Right cardiac atrium (tissue), 5 donors: ENCODE measurements around the gene ARHGAP10. TPM values are rescaled to one million over a fixed set of nuclear protein-coding genes. Genes with fewer than 3 reads are reported as not detected.
"Not testable (repeated sequence)": the region's sequence is repeated elsewhere in the genome, so short reads cannot be mapped to it uniquely, and the experiment has no call there.

Experiments
- ATAC-seq, 2 donors: fragments of 200-7000 bp; cut with Tn5 transposase; one replicate each; pipeline versions ENCODE4 v1.8.0 to v1.9.1; 2020; ENCODE audit warnings: moderate library complexity in 2 of 2, mild to moderate bottlenecking in 1 of 2
- DNase-seq, 3 donors: peaks; one replicate each; pipeline ENCODE4 v3.0.0-alpha.2; 2020
- H3K27ac ChIP-seq: one replicate; pipeline ENCODE4 v1.5.1; 2013; ENCODE audit warnings: mild to moderate bottlenecking, low read length, control low read depth, moderate library complexity
- H3K27me3 ChIP-seq: one replicate; pipeline ENCODE4 v1.6.1; 2013; ENCODE audit not compliant: control insufficient read depth, insufficient read depth
- H3K4me1 ChIP-seq: one replicate; pipeline ENCODE4 v1.6.1; 2013; ENCODE audit warnings: low read length; ENCODE audit not compliant: control insufficient read depth, insufficient read depth
- H3K4me3 ChIP-seq: one replicate; pipeline ENCODE4 v1.5.1; 2013; ENCODE audit warnings: low read length, control low read depth
- H3K9me3 ChIP-seq: one replicate; pipeline ENCODE4 v1.6.1; 2013; ENCODE audit warnings: low read length; ENCODE audit not compliant: control insufficient read depth
- WGBS: extraction: QIAGEN DNeasy Blood & Tissue Kit; methylation state at CpG from one replicate; pipeline ENCODE4 v1.1.7; 2013; 5-methylcytosine and 5-hydroxymethylcytosine counted together
- intact Hi-C, 4 donors: fragments of 100-400 bp; cut with DNase I; formaldehyde crosslinking; loops; one replicate each; pipeline versions ENCODE4 v1.11.0 to v1.14.0; 2022 to 2023
- polyA plus RNA-seq: library from polyadenylated mRNA; stranded (reverse); fragments of 200-250 nt; gene quantifications from one replicate; pipeline ENCODE4 v1.2.3, GENCODE V29; 2013
- total RNA-seq, 4 donors: library from RNA; stranded (reverse); fragmentation: NEBNext Ultra II Directional; extraction: Animal tissue kit (Norgen Biotek cat#: 25700); gene quantifications; one replicate each; pipeline ENCODE4 v1.2.1, GENCODE V29; 2021
- donor health status: healthy with polysubstance abuse.
- donor health status: DM: no; HTN: yes; CAD: no.
- donor health status: DM: no; HTN: no; CAD: no.
- donor health status: DM: no; HTN: yes; CAD: no; lungs with severe emphysema.
- donor health status: DM: yes; HTN: yes; CAD: no.

Gene ARHGAP10
- total and polyA plus RNA-seq, 5 donors = 36.7 to 54.1 (median 47.3) TPM

DNA sequence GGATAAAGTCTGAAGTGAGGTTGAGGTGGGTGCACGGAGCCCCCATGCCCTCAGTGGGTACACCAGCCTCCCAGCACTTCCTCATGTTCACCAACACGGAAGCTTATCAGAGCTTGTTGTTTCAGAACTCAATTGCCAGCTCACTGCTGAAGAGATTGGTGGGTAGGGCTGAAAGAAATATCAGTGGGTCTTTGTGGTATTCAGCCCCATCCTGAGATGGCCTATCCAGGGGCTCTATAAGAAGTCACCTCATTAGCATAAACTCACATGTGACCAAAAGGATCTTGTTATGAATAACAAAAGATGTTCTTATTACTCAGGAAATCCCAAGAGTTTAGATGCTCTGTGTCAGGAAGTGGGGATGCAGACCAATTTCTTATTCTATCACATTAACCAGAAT is 177.3 kb downstream of the ARHGAP10 start:
- Histone ChIP-seq H3K4me3 (no peak overlapping the region), H3K9me3 (no peaks in the 10 kb centered on the region), H3K27ac (no peak overlapping the region), H3K27me3 (no peaks in the 10 kb centered on the region), H3K4me1 (no peaks in the 10 kb centered on the region)
- intact Hi-C loops = no loop called here
- DNase-seq (no peak), ATAC-seq (no peak)
- 45% methylated on average over 2 of the region's 2 CpGs for WGBS

GRCh38 chr4:147910315-147910714 is 178.4 kb downstream of the ARHGAP10 start:
- DNase-seq (no peak), ATAC-seq (no peak)
- H3K27ac ChIP-seq = no peak overlapping the region
- no peaks in the 10 kb centered on the region for H3K27me3 ChIP-seq
- no peak overlapping the region for H3K4me3 ChIP-seq
- 65% methylated on average over 3 of the region's 3 CpGs for WGBS
- no peaks in the 10 kb centered on the region for H3K4me1 ChIP-seq
- no peaks in the 10 kb centered on the region for H3K9me3 ChIP-seq
- intact Hi-C loops = no loop called here

DNA sequence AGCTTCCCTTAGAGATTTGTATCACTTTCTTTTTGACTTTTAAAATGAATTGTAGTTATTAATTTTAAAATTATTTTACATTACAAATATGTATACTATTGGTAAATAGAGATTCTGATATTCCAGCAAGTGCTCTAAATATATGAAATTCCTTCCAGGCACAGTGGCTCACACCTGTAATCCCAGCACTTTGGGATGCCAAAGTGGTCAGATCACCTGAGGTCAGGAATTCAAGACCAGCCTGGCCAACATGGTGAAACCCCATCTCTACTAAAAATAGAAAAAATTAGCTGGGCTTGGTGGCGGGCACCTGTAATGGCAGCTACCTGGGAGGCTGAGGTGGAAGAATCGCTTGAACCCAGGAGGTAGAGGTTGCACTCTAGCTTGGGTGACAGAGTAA is 180.2 kb downstream of the ARHGAP10 start:
- H3K27me3 ChIP-seq, DNase-seq, intact Hi-C loops, H3K27ac ChIP-seq, H3K9me3 ChIP-seq, H3K4me3 ChIP-seq, H3K4me1 ChIP-seq, ATAC-seq: not testable (repeated sequence)
- 98% methylated on average over 2 of the region's 2 CpGs for WGBS

GRCh38 chr4:147913137-147913536 is 181.2 kb downstream of the ARHGAP10 start:
- Histone ChIP-seq H3K4me1 (no peaks in the 10 kb centered on the region), H3K27ac (no peak overlapping the region), H3K27me3 (no peaks in the 10 kb centered on the region), H3K4me3 (no peak overlapping the region), H3K9me3 (no peaks in the 10 kb centered on the region)
- 92% methylated on average over 2 of the region's 2 CpGs for WGBS
- intact Hi-C loops = no loop called here
- DNase-seq (no peak), ATAC-seq (no peak)

DNA sequence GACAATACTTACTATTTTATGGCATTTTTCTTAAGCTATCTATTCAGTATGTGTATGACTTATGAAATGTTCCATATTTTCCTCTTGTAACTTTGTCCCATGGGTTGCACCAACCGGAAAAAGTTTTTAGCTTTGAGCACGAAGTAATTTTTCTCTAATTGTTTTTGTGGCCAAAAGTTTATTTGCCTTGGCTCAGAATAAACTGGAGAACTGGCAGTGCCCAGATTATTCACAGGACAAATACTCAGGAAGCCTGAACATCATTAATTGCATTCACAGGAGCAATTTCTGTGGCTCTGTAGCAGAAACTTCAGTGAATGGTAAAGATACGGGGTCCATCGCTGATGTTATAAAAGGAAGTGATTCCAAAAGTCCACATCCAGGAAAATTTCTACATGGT is 184.5 kb downstream of the ARHGAP10 start:
- WGBS = 59% methylated on average over 4 of the region's 4 CpGs
- DNase-seq (no peak), ATAC-seq (no peak)
- Histone ChIP-seq H3K9me3 (no peaks in the 10 kb centered on the region), H3K27ac (no peak overlapping the region), H3K4me3 (no peak overlapping the region), H3K27me3 (no peaks in the 10 kb centered on the region), H3K4me1 (no peaks in the 10 kb centered on the region)
- intact Hi-C loops = no loop called here

DNA sequence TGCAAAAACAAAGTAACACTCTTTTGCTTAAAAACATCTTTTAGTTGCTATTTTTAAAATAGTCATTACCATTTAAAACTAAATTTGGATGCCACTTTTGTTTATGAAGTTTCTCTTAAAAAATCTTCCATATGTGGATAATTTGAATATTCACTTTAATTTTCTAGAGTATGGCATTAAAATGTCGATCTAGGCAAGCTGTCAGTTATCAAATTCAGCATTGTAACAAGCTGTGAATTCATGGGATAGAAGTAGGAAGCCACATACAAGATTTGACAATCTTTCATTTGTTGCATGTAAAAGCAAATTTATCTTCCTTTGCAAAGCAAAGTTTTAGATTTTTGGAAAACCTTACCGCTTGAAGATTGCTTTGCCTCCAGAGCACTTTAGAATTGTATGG is 191.5 kb downstream of the ARHGAP10 start:
- H3K4me1 ChIP-seq = peaks cover 4% of the 10 kb centered on the region
- WGBS = 92% methylated on average over 2 of the region's 2 CpGs
- H3K4me3 ChIP-seq = no peak overlapping the region

DNA sequence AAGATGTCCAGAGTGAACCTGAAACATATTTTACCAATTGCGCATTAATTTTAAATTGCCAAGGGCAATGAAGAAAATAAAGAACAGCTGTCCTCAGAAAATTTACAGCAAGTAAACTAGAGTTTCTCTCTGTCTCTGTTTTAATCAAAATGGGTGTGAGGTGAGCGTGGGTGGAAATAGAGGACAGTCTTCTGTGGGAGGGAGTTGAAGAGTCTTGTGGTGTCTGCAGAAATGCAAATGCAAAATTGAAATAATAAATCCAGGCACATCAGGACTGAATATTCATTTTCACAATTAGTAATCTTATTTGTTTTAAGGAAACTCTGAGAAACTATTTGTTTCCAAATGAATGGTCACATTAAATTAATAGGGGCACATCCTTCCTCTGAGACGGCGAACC is 192.0 kb downstream of the ARHGAP10 start:
- peaks cover 4% of the 10 kb centered on the region for H3K4me1 ChIP-seq
- intact Hi-C loops = no loop called here
- ATAC-seq = no peak

More for the DNA sequence above, 191.5 kb downstream of the ARHGAP10 start:
- H3K27me3 ChIP-seq = no peaks in the 10 kb centered on the region
- DNase-seq (no peak), ATAC-seq (no peak)
- H3K27ac ChIP-seq = no peak overlapping the region
- no peaks in the 10 kb centered on the region for H3K9me3 ChIP-seq
- intact Hi-C loops = no loop called here

GRCh38 chr4:147924604-147925412 is 192.9 kb downstream of the ARHGAP10 start:
- no peak overlapping the region for H3K27ac ChIP-seq
- H3K4me1 ChIP-seq = peaks cover 4% of the 10 kb centered on the region
- H3K27me3 ChIP-seq = no peaks in the 10 kb centered on the region
- DNase-seq = peak in 1 of 3 donors; percentile 49
- WGBS = 42% methylated on average over 3 of the region's 3 CpGs
- H3K9me3 ChIP-seq = no peaks in the 10 kb centered on the region
- ATAC-seq = no peak
- intact Hi-C loops = no loop called here
- no peak overlapping the region for H3K4me3 ChIP-seq

More for the DNA sequence above, 192.0 kb downstream of the ARHGAP10 start:
- Histone ChIP-seq H3K27ac (no peak overlapping the region), H3K9me3 (no peaks in the 10 kb centered on the region), H3K4me3 (no peak overlapping the region), H3K27me3 (no peaks in the 10 kb centered on the region)
- DNase-seq = no peak
- WGBS = 98% methylated on average over 4 of the region's 4 CpGs

DNA sequence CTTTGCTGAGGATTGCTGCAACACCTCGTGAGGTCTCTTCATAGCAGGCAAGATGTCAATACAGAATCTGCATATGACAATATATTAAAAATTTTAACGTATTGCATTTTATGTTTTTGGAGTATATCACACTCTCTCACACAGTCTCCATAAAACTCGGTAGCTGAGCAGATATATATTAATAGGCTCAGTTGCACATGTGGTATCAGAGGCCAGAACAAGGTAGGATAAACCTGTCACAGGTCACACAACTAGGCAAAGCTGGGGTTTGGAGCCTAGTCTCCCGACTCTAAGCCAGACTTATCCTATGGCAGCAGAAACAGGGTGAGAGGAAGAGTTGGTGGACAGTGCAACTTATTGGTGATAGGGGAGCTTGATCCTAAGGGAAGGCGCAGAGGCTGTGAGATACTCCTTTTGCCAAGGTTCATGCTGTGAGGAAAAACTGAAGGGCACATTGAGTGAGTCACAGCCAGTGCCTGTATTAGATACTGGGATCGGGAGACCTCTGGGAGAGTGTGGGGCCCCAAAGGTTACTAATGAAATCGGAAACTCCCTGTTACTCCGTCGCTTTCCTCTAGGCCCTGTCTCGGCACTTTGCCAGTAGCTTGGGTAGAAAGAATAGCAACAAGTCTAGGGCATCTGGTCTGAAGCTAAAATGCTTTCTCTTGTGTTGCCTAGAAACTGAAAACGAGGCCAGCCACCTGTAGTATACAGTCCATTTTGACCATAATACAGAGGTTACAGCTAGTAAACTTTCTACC is 195.7 kb downstream of the ARHGAP10 start:
- Histone ChIP-seq H3K27ac (peak overlapping the region; percentile 56), H3K9me3 (no peaks in the 10 kb centered on the region), H3K4me3 (no peak overlapping the region), H3K27me3 (no peaks in the 10 kb centered on the region), H3K4me1 (peaks cover 4% of the 10 kb centered on the region)
- ATAC-seq = peak; percentile 71 to 86
- DNase-seq = peak; percentile 44 to 56 (median 53)
- WGBS = 73% methylated on average over 11 of the region's 11 CpGs
- intact Hi-C loops = no loop called here

DNA sequence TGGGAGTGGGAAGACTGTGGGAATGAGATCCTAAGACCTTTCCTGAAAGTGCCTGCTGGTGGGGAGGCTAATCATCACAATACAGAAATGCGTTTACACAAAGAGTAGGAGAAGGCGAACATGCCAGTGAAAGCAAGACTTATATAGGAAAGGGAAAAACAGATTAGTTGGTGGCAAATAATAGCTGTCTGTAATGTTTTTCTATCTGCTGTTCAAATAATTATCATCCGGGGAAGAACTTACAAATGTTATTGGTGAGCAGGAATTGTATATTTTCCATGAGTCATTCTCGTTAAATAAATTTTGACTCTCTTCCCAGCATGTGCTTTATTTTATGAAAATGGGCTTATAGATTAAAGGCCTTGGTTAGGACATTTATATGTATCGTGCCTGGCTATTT is 196.5 kb downstream of the ARHGAP10 start:
- DNase-seq (no peak), ATAC-seq (no peak)
- intact Hi-C loops = no loop called here
- H3K27ac ChIP-seq = peak overlapping the region; percentile 81
- no peak overlapping the region for H3K4me3 ChIP-seq
- no peaks in the 10 kb centered on the region for H3K9me3 ChIP-seq
- H3K27me3 ChIP-seq = no peaks in the 10 kb centered on the region
- peaks cover 6% of the 10 kb centered on the region for H3K4me1 ChIP-seq
- 72% methylated on average over 5 of the region's 5 CpGs for WGBS

DNA sequence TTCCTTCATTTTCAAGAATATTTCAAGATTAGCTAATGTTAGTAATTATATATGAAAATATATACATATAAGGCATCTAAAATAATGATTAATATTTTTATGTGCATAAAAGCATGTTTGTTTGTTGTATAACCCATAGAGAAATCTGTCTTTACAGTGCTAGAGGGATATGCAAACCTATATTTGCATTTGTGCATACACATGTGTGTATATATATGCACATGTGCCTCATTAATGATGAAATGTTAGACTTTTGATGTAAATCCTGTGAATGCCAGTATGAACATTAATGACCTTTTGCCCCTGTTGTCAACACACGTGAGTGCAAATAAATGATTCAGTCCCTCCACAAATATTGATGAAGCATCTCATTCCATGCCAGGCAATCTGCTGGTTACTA is 197.9 kb downstream of the ARHGAP10 start:
- H3K9me3 ChIP-seq = no peaks in the 10 kb centered on the region
- WGBS = 89% methylated on average over 1 of the region's 1 CpG
- ATAC-seq (no peak), DNase-seq (no peak)
- no peaks in the 10 kb centered on the region for H3K27me3 ChIP-seq
- H3K4me3 ChIP-seq = no peak overlapping the region
- peaks cover 6% of the 10 kb centered on the region for H3K4me1 ChIP-seq
- H3K27ac ChIP-seq = no peak overlapping the region
- intact Hi-C loops = no loop called here
